PC-3 (cell line): Measurements from ENCODE around the gene ASTN2. TPM values are rescaled to one million over a fixed set of nuclear protein-coding genes. Genes with fewer than 3 reads are reported as not detected.
A peak's percentile ranks its signal among the peaks of the same experiment; 100 is the strongest.

ENCODE experiments used
- ATAC-seq: fragments of 200-7000 bp; cut with Tn5 transposase; 2 replicates; pipeline ENCODE4 v1.9.1; 2020; ENCODE audit warnings: mild to moderate bottlenecking, moderate library complexity
- BruUV-seq: library from RNA; stranded (reverse); fragments of 400-500 nt; replicated peaks from 2 replicates; lab custom pipeline; 2021; lab: Mats Ljungman, UMichigan
- CTCF ChIA-PET: fragments of 300-600 bp; sonication (Branson Sonifier 250); formaldehyde crosslinking; loops from one replicate; lab custom pipeline; 2022; ENCODE audit warnings: antibody characterized with exemption; lab: Charles Lee
- POLR2A ChIA-PET: fragments of 300-600 bp; sonication (Branson Sonifier 250); formaldehyde crosslinking; loops from one replicate; lab custom pipeline; 2022; ENCODE audit warnings: antibody characterized with exemption; ENCODE audit not compliant: unreplicated experiment; lab: Charles Lee
- DNase-seq: peaks from one replicate; pipeline ENCODE4 v3.0.0-alpha.2; 2015
- H2AFZ ChIP-seq: fragments of 300-600 bp; sonication (generic); 2 replicates; pipeline ENCODE4 v1.6.0; 2016; ENCODE audit warnings: antibody characterized with exemption, low read length
- H3F3A ChIP-seq: fragments of 300-600 bp; sonication (generic); one replicate; pipeline ENCODE4 v1.6.0; 2017; ENCODE audit warnings: antibody characterized with exemption, low read length, control low read depth, mild to moderate bottlenecking; ENCODE audit not compliant: unreplicated experiment
- H3K27ac ChIP-seq: fragments of 300-600 bp; sonication (generic); 2 replicates; pipeline ENCODE4 v1.5.1; 2016; ENCODE audit warnings: mild to moderate bottlenecking, low read length
- H3K27me3 ChIP-seq: fragments of 300-600 bp; sonication (generic); 2 replicates; pipeline ENCODE4 v1.6.1; 2016; ENCODE audit warnings: low read length, mixed read lengths
- H3K36me3 ChIP-seq: fragments of 300-600 bp; sonication (generic); 2 replicates; pipeline ENCODE4 v1.6.1; 2016; ENCODE audit warnings: low read depth, mixed run types, low read length, mixed read lengths
- H3K4me1 ChIP-seq: fragments of 300-600 bp; sonication (generic); 2 replicates; pipeline ENCODE4 v1.5.1; 2016; ENCODE audit warnings: low read length; ENCODE audit not compliant: insufficient read depth
- H3K4me2 ChIP-seq: fragments of 300-600 bp; sonication (generic); 2 replicates; pipeline ENCODE4 v1.6.0; 2016; ENCODE audit warnings: low read length
- H3K4me3 ChIP-seq: fragments of 300-600 bp; sonication (generic); 2 replicates; pipeline ENCODE4 v1.5.1; 2016; ENCODE audit warnings: mild to moderate bottlenecking, low read length, mixed read lengths
- H3K79me2 ChIP-seq: fragments of 300-600 bp; sonication (generic); 2 replicates; pipeline ENCODE4 v1.6.1; 2017; ENCODE audit warnings: low read length, mixed read lengths
- H3K9ac ChIP-seq: fragments of 300-600 bp; sonication (generic); 2 replicates; pipeline ENCODE4 v1.6.0; 2016; ENCODE audit warnings: mild to moderate bottlenecking, low read length
- H3K9me2 ChIP-seq: fragments of 300-600 bp; sonication (generic); replicated peaks from 2 replicates; pipeline ENCODE4 v1.6.1; 2016; ENCODE audit warnings: mixed run types, low read length, mixed read lengths
- H3K9me3 ChIP-seq: fragments of 300-600 bp; sonication (generic); 2 replicates; pipeline ENCODE4 v1.6.1; 2016; ENCODE audit warnings: low read length, mixed read lengths
- H4K20me1 ChIP-seq: fragments of 300-600 bp; sonication (generic); 2 replicates; pipeline ENCODE4 v1.6.1; 2016; ENCODE audit warnings: low read length, mixed read lengths
- EZH2 ChIP-seq: fragments of 300-600 bp; sonication (generic); IDR thresholded peaks from one replicate; pipeline ENCODE4 v1.6.1; 2017; ENCODE audit warnings: antibody characterized with exemption, mild to moderate bottlenecking, low read length; ENCODE audit not compliant: unreplicated experiment
- EZH2phosphoT487 ChIP-seq: fragments of 300-600 bp; sonication (generic); IDR thresholded peaks from 2 replicates; pipeline ENCODE4 v1.6.1; 2018; ENCODE audit warnings: mild to moderate bottlenecking, antibody characterized with exemption, low read length, borderline replicate concordance
- intact Hi-C: fragments of 100-400 bp; cut with micrococcal nuclease; formaldehyde crosslinking; loops from 2 replicates; pipeline ENCODE4 v1.9.0; 2023
- total RNA-seq: library from RNA; depleted of rRNA; stranded (reverse); fragments of >200 nt; gene quantifications from 2 replicates; pipeline ENCODE4 v1.2.3, GENCODE V29; 2014
- TF ChIP-seq, protein P1 (sequence below): fragments of 300-600 bp; sonication (generic); conservative IDR thresholded peaks from 2 replicates; pipeline ENCODE4 v1.5.1; 2017; ENCODE audit warnings: antibody characterized with exemption, low read depth, mild to moderate bottlenecking, low read length

The ASTN2 gene
- total RNA-seq, 1 experiment from 2014 or later = 3.5 TPM

DNA sequence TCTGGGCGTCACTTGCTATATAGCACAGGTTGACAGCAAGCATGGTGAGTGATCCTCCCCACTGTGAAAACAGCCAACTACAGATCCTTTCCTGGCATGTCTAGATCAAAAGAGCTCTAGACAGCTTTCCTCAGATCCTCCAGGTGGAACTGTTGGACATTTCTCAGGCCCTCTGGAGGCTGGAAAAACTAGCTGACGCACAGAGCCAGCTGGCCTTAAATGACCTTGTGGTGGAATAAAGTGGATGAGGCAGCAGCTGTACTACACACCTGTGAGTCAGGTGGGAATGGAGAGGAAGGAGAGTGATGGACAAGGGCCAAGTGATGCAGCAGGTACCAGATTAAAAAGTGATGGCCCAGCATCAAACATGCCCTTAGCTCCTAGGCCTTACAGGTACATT, 555.1 kb downstream of the ASTN2 start:
- Histone ChIP-seq H3K4me3 (no peak overlapping the region), H3F3A (no peaks in the 10 kb centered on the region), H3K36me3 (no peaks in the 10 kb centered on the region), H3K79me2 (no peaks in the 10 kb centered on the region), H3K9me3 (no peaks in the 10 kb centered on the region), H4K20me1 (no peaks in the 10 kb centered on the region), H3K4me1 (peaks cover 8% of the 10 kb centered on the region; the same call in 1 of the 2 replicates), H3K9me2 (no peaks in the 10 kb centered on the region), H3K27me3 (no peaks in the 10 kb centered on the region), H3K27ac (no peak overlapping the region), H3K4me2 (no peak overlapping the region), H3K9ac (no peak overlapping the region), H2AFZ (no peak overlapping the region)
- DNase-seq = peak; percentile 65
- BruUV-seq = no TSS peak
- ChIA-PET CTCF (interaction anchor here (1.4 kb wide), 1 partner anchor 123 kb away, joined by 6 read pairs; no protein-coding TSS in a partner anchor), POLR2A (no interaction called here)
- TF ChIP-seq, protein P1, sequence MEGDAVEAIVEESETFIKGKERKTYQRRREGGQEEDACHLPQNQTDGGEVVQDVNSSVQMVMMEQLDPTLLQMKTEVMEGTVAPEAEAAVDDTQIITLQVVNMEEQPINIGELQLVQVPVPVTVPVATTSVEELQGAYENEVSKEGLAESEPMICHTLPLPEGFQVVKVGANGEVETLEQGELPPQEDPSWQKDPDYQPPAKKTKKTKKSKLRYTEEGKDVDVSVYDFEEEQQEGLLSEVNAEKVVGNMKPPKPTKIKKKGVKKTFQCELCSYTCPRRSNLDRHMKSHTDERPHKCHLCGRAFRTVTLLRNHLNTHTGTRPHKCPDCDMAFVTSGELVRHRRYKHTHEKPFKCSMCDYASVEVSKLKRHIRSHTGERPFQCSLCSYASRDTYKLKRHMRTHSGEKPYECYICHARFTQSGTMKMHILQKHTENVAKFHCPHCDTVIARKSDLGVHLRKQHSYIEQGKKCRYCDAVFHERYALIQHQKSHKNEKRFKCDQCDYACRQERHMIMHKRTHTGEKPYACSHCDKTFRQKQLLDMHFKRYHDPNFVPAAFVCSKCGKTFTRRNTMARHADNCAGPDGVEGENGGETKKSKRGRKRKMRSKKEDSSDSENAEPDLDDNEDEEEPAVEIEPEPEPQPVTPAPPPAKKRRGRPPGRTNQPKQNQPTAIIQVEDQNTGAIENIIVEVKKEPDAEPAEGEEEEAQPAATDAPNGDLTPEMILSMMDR = 0 out of 2 replicates have a peak, but pooled peaks have one; percentile 18
- no peak for TF ChIP-seq EZH2
- intact Hi-C loops = loop anchor here (2.0 kb wide), 1 partner anchor 123 kb away; no protein-coding TSS in a partner anchor
- ATAC-seq = no peak

DNA sequence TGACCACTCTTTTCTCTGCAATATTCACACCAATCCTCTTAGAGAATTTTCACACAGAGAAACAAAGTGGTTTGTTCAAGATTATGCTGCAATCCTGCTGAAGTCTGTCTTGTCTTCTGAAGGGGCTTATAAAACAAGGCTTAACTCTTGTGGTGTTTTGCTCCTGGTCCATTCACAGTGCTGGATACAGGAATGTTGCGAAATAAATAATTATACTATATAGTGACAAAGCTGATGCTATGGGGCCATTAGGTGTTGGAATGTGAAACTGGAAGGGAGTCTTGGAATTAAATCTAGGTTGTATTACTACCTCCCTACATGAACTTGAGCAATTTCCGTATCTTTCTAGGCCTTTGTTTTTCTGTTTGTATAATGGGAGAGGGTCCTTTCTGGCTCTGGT, 557.5 kb downstream of the ASTN2 start:
- no TSS peak for BruUV-seq
- H2AFZ ChIP-seq = no peak overlapping the region
- H3K36me3 ChIP-seq = no peaks in the 10 kb centered on the region
- intact Hi-C loops = no loop called here
- no peak overlapping the region for H3K27ac ChIP-seq
- DNase-seq (no peak), ATAC-seq (no peak)
- ChIA-PET POLR2A (no interaction called here), CTCF (no interaction called here)
- no peak overlapping the region for H3K4me3 ChIP-seq
- no peaks in the 10 kb centered on the region for H4K20me1 ChIP-seq
- H3K9ac ChIP-seq = no peak overlapping the region
- peaks cover 8% of the 10 kb centered on the region; the same call in 1 of the 2 replicates for H3K4me1 ChIP-seq
- H3K9me2 ChIP-seq = no peaks in the 10 kb centered on the region
- no peak overlapping the region for H3K4me2 ChIP-seq
- TF ChIP-seq, protein P1 = no peak
- TF ChIP-seq EZH2phosphoT487 (no peak), EZH2 (no peak)
- no peaks in the 10 kb centered on the region for H3K79me2 ChIP-seq
- no peaks in the 10 kb centered on the region for H3F3A ChIP-seq
- H3K27me3 ChIP-seq = no peaks in the 10 kb centered on the region
- H3K9me3 ChIP-seq = no peaks in the 10 kb centered on the region

DNA sequence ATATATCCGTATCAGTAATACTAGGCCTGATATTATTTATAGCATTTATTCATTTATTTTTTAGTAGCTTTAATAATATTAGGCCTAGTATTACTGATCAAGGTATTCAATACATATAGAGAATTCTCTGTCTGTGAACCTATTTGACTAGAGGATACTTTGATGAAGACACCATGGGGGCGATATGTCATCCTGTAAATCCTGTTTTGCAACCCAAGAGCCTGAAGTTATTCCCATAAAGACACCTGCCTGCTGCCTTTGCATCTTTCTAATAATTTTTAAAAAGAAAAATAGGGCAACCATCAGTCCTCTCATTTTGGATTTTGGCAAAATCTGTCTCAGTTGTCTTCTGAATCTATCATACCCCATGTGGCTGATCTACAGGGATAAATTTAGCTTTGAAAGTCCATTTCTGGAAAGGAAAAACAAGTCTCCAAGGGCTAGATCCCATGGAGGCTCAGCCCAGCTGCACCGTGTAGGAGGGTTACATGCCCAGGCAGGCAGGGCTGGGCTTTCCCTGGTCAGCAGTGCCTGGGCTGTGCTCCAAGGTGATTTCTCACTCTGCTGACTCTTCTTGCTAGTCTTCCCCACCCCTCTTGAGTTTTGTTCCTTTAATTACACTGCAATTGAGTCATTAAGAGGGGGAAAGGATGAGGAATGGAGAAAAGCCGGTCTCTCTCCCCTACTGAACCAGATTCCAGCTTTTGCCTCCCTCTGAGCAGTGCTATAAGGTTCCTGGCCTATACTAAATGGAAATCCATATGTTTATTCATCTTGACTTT, 558.8 kb downstream of the ASTN2 start:
- no TSS peak for BruUV-seq
- TF ChIP-seq EZH2 = no peak
- TF ChIP-seq, protein P1 = no peak
- TF ChIP-seq EZH2phosphoT487 = no peak
- ATAC-seq (no peak), DNase-seq (peak; percentile 58)
- Histone ChIP-seq H3K79me2 (no peaks in the 10 kb centered on the region), H3K9ac (no peak overlapping the region), H4K20me1 (no peaks in the 10 kb centered on the region), H3F3A (no peaks in the 10 kb centered on the region), H3K4me3 (no peak overlapping the region), H3K27ac (peak overlapping the region; percentile 30; the same call in 1 of the 2 replicates), H3K9me2 (no peaks in the 10 kb centered on the region), H3K36me3 (no peaks in the 10 kb centered on the region), H3K27me3 (no peaks in the 10 kb centered on the region), H2AFZ (no peak overlapping the region), H3K4me1 (peaks cover 8% of the 10 kb centered on the region; the same call in 1 of the 2 replicates), H3K4me2 (no peak overlapping the region; the same call in 1 of the 2 replicates), H3K9me3 (no peaks in the 10 kb centered on the region)
- ChIA-PET POLR2A (no interaction called here), CTCF (no interaction called here)
- intact Hi-C loops = no loop called here
